ENCODE results near the gene CYP11A1. TPM values are rescaled to one million over a fixed set of nuclear protein-coding genes. Genes with fewer than 3 reads are reported as not detected.

CYP11A1 gene
- total RNA-seq, 1 donor from 2014 or later: 0.27 TPM

DNA sequence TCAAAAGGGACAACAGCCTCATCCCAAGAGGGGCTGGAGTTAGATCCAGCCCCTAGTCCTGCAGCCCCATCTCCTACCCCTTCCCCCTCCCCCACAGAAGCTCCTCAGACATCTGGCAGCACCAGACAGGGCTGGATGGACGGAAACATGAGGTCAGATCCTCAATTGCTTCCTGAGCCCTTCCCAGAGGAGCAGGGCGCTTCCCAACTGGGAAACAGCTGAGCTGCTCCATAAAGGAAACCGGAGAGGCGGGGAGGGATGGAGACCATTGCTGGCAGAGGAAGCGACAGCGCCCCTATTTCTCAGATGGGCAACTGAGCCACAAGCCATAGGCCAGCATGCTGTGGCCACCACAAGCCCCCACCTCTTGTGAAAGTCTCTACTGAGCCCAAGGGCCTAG is 18.3 kb upstream of the CYP11A1 start:
- peak overlapping the region; percentile 78 for H3K27ac ChIP-seq (replicated peaks)
- H3K27me3 ChIP-seq (ENCODE audit: low read depth): peaks cover 1% of the 10 kb centered on the region
- peaks cover 40% of the 10 kb centered on the region for H3K4me1 ChIP-seq
- H3K36me3 ChIP-seq: no peaks in the 10 kb centered on the region
- intact Hi-C loops (cut with micrococcal nuclease): loop anchor here (10.0 kb wide), 1 partner anchor 99 kb away; no protein-coding TSS in a partner anchor
- peak overlapping the region; percentile 11 for H3K4me3 ChIP-seq
- TF ChIP-seq, protein P1, sequence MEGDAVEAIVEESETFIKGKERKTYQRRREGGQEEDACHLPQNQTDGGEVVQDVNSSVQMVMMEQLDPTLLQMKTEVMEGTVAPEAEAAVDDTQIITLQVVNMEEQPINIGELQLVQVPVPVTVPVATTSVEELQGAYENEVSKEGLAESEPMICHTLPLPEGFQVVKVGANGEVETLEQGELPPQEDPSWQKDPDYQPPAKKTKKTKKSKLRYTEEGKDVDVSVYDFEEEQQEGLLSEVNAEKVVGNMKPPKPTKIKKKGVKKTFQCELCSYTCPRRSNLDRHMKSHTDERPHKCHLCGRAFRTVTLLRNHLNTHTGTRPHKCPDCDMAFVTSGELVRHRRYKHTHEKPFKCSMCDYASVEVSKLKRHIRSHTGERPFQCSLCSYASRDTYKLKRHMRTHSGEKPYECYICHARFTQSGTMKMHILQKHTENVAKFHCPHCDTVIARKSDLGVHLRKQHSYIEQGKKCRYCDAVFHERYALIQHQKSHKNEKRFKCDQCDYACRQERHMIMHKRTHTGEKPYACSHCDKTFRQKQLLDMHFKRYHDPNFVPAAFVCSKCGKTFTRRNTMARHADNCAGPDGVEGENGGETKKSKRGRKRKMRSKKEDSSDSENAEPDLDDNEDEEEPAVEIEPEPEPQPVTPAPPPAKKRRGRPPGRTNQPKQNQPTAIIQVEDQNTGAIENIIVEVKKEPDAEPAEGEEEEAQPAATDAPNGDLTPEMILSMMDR (IDR thresholded peaks at IDR 0.05; ENCODE audit: borderline replicate concordance): no peak
- no peak for DNase-seq
- no peaks in the 10 kb centered on the region for H3K9me3 ChIP-seq (replicated peaks)

DNA sequence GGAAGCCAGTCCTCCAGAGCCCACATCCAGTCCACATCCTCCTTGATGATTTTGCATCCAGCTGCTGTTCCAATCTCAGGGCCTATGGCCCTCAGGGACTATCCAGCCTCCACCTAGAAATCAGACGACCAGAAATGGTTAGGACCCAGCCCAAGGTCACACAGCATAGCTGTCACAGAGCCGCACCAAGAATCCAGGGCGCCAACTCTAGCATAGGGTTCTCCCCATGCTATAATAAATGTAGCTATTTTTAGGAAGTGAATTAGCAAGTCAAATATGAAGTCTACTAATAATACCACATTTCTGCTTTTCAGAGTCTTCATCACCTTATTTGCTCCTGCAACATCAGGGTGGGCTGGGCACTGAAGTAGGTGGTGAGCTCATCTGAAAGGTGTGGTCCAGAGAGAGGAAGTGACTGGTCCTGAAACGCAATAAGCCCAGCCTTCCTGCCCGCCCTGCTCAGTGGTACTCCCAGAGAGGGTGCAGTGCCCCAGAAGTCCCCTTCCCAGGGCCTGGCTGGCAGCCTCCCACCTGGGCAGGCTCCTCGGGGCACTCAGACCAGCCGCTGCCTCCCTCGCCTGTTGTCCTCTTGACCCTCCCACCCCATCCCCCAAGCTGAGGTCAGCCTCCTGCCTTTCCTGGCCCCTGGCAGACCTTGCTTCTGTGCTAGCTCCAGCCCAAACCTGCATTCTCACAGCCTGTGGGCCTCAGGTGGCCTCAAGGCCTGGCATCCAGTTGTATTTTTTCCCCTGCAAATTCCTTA is 17.6 kb upstream of the CYP11A1 start:
- peak overlapping the region; percentile 11 for H3K4me3 ChIP-seq
- peaks cover 40% of the 10 kb centered on the region for H3K4me1 ChIP-seq
- H3K9me3 ChIP-seq (replicated peaks): no peaks in the 10 kb centered on the region
- H3K36me3 ChIP-seq: no peaks in the 10 kb centered on the region
- intact Hi-C loops (cut with micrococcal nuclease): loop anchor here (5.0 to 10.0 kb wide), 2 partner anchors 52 to 100 kb away; no protein-coding TSS in a partner anchor
- TF ChIP-seq, protein P1 (IDR thresholded peaks at IDR 0.05; ENCODE audit: borderline replicate concordance): no peak
- peaks cover 6% of the 10 kb centered on the region for H3K27me3 ChIP-seq (ENCODE audit: low read depth)
- peak overlapping the region; percentile 78 for H3K27ac ChIP-seq (replicated peaks)
- DNase-seq: no peak

GRCh38 chr15:74384566-74384880 is 17.1 kb upstream of the CYP11A1 start:
- no peak for DNase-seq
- Histone ChIP-seq H3K27ac (replicated peaks) (peak overlapping the region; percentile 78), H3K4me3 (no peak overlapping the region), H3K36me3 (no peaks in the 10 kb centered on the region), H3K9me3 (replicated peaks) (no peaks in the 10 kb centered on the region), H3K27me3 (ENCODE audit: low read depth) (peaks cover 6% of the 10 kb centered on the region), H3K4me1 (peaks cover 40% of the 10 kb centered on the region)
- TF ChIP-seq, protein P1 (IDR thresholded peaks at IDR 0.05; ENCODE audit: borderline replicate concordance): no peak
- intact Hi-C loops (cut with micrococcal nuclease): loop anchor here (5.0 to 10.0 kb wide), 2 partner anchors 53 to 100 kb away; no protein-coding TSS in a partner anchor

- H3K4me1 ChIP-seq: peaks cover 40% of the 10 kb centered on the region
- TF ChIP-seq, protein P1 (IDR thresholded peaks at IDR 0.05; ENCODE audit: borderline replicate concordance): no peak
- peaks cover 6% of the 10 kb centered on the region for H3K27me3 ChIP-seq (ENCODE audit: low read depth)
- H3K36me3 ChIP-seq: no peaks in the 10 kb centered on the region
- DNase-seq: no peak
- H3K4me3 ChIP-seq: no peak overlapping the region
- H3K27ac ChIP-seq (replicated peaks): no peak overlapping the region
- H3K9me3 ChIP-seq (replicated peaks): no peaks in the 10 kb centered on the region
- intact Hi-C loops (cut with micrococcal nuclease): loop anchor here (5.0 to 10.0 kb wide), 2 partner anchors 53 to 101 kb away; no protein-coding TSS in a partner anchor
Measured at GRCh38 chr15:74383695-74384565, 16.5 kb upstream of the CYP11A1 start.

DNA sequence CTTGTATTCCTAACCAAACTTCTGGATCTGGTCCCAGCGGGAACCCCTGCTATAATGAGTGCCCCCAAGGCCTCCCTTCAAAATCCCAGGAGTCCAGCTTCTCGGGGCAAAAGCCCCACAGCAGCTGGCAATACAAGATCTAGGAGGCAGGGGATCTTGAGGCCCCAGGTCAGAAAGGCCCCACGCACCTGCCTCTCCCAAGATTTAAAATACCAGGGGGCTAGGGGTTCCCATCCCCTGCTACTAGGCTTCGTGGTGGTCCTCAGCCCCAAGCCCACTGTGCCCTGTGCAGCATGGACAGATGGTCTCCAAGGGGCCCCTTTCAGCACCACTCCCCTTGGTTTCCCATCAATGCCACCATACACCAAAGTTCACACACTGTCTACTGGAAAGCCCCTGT is 15.8 kb upstream of the CYP11A1 start:
- H3K4me1 ChIP-seq: peaks cover 40% of the 10 kb centered on the region
- H3K27me3 ChIP-seq (ENCODE audit: low read depth): peaks cover 6% of the 10 kb centered on the region
- TF ChIP-seq, protein P1 (IDR thresholded peaks at IDR 0.05; ENCODE audit: borderline replicate concordance): no peak
- intact Hi-C loops (cut with micrococcal nuclease): loop anchor here (5.0 to 10.0 kb wide), 2 partner anchors 54 to 102 kb away; no protein-coding TSS in a partner anchor
- no peak overlapping the region for H3K27ac ChIP-seq (replicated peaks)
- no peak overlapping the region for H3K4me3 ChIP-seq
- H3K36me3 ChIP-seq: no peaks in the 10 kb centered on the region
- DNase-seq: no peak
- no peaks in the 10 kb centered on the region for H3K9me3 ChIP-seq (replicated peaks)
